ENCODE results near the gene LMTK3. TPM values are rescaled to one million over a fixed set of nuclear protein-coding genes. Genes with fewer than 3 reads are reported as not detected.
A peak's percentile ranks its signal among the peaks of the same experiment; 100 is the strongest.
"Not testable (repeated sequence)": the region's sequence is repeated elsewhere in the genome, so short reads cannot be mapped to it uniquely, and the experiment has no call there.

LMTK3 gene
- total RNA-seq, 4 donors from 2014 or later: 0.17 to 0.57 (median 0.37) TPM

DNA sequence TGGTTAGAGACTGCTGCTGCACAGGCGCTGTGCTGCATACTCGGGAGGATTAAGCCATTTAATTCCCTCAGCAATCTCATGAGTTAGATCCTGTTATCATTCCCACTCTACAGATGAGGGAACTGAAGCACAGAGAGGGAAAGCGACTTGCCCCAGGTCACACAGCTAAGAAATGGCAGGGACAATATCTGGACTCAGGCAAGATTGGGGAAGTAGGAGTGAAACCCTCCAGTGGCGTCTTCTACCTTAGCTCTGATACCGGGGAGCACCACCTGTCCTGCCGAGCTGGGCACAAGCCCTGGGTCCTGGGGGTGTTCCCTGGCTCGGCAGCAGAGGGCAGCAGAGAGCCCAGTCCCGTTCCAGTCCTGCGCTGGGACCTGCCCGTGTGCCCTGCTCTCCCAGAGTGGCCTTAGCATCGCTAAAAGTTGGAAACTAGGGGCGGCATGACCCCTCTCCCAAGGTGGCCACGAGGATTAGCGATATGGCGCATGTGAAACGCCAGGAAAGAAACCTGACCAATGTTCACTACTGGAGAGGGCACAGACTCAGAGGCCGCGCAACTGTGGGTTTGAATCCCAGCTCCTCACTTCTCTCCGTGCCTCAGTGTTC, 21.9 kb downstream of the LMTK3 start:
- no peak overlapping the region for H3K27ac ChIP-seq (replicated peaks in 1 of 4)
- no peak for DNase-seq (ENCODE audit: extremely low spot score)
- WGBS: 12% methylated on average over 12 of the region's 19 CpGs

DNA sequence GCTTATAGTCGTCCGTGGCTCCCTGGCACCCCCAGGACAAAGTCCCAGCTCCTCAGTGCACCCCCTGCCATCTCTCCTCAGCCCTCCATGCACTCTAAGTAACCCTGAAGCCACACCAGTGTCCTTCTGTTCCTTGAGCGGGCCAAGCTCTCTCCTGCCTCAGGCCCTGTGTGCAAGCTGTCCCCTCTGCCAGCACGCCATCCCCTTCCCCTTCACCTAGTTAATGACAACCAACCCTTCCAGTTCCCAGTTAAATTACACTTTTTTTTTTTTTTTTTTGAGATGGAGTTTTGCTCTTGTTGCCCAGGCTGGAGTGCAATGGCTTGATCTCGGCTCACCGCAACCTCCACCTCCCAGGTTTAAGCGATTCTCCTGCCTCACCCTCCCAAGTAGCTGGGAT, 23.2 kb downstream of the LMTK3 start:
- H3K4me3 ChIP-seq; intact Hi-C loops (cut with DNase I); DNase-seq (ENCODE audit: extremely low spot score); H3K36me3 ChIP-seq; H3K9me3 ChIP-seq: not testable (repeated sequence)
- Histone ChIP-seq H3K27me3 (peaks cover 0 to 17% (median 4%) of the 10 kb centered on the region in 4 donors), H3K27ac (replicated peaks in 1 of 4) (peak overlapping the region; percentile 61 to 71 (median 68)), H3K4me1 (peaks cover 24 to 48% (median 44%) of the 10 kb centered on the region in 4 donors)
- WGBS: 84% methylated on average over 7 of the region's 7 CpGs

More for the DNA sequence above, 21.9 kb downstream of the LMTK3 start:
- Histone ChIP-seq H3K4me1 (peaks cover 31 to 56% (median 54%) of the 10 kb centered on the region in 4 donors), H3K9me3 (no peaks in the 10 kb centered on the region), H3K27me3 (peaks cover 0 to 17% (median 4%) of the 10 kb centered on the region in 4 donors), H3K4me3 (no peak overlapping the region), H3K36me3 (no peaks in the 10 kb centered on the region)
- TF ChIP-seq POLR2AphosphoS5 (IDR thresholded peaks at IDR 0.05) (peak in 1 of 2 donors; percentile 33), POLR2A (IDR thresholded peaks at IDR 0.05; ENCODE audit: low read depth) (no peak), EP300 (IDR thresholded peaks at IDR 0.05) (no peak)
- TF ChIP-seq, protein P1, sequence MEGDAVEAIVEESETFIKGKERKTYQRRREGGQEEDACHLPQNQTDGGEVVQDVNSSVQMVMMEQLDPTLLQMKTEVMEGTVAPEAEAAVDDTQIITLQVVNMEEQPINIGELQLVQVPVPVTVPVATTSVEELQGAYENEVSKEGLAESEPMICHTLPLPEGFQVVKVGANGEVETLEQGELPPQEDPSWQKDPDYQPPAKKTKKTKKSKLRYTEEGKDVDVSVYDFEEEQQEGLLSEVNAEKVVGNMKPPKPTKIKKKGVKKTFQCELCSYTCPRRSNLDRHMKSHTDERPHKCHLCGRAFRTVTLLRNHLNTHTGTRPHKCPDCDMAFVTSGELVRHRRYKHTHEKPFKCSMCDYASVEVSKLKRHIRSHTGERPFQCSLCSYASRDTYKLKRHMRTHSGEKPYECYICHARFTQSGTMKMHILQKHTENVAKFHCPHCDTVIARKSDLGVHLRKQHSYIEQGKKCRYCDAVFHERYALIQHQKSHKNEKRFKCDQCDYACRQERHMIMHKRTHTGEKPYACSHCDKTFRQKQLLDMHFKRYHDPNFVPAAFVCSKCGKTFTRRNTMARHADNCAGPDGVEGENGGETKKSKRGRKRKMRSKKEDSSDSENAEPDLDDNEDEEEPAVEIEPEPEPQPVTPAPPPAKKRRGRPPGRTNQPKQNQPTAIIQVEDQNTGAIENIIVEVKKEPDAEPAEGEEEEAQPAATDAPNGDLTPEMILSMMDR (IDR thresholded peaks at IDR 0.05): peak; percentile 95 to 99 (median 95)
- intact Hi-C loops (cut with DNase I): loop anchor here (1.0 kb wide), 1 partner anchor 95 kb away; no protein-coding TSS in a partner anchor

DNA sequence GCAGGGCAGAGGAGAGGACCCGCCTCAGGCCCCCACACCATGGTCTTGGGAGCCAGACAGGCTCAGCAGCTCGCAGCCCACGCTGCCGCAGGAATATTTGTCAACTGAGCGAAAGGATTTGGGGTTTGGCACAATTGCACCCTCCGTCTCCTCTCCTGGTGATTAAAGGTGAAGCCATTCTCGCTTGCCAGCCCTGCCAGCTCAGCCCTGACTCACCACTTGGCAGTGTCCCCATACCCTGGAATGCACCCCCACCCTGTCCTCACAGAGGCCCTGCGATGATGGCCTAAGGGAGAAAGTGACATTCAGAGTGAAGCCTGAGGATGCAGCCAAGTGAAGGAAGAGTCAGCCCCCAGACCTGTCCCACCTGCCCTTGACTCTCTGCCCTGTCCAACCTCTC, 23.7 kb downstream of the LMTK3 start:
- intact Hi-C loops (cut with DNase I): no loop called here
- WGBS: 79% methylated on average over 6 of the region's 8 CpGs
- no peak for DNase-seq (ENCODE audit: extremely low spot score)
- Histone ChIP-seq H3K4me1 (peaks cover 24 to 47% (median 41%) of the 10 kb centered on the region in 4 donors), H3K4me3 (no peak overlapping the region), H3K27me3 (peaks cover 0 to 17% (median 4%) of the 10 kb centered on the region in 4 donors), H3K9me3 (no peaks in the 10 kb centered on the region), H3K36me3 (no peaks in the 10 kb centered on the region), H3K27ac (replicated peaks in 1 of 4) (peak overlapping the region; percentile 61 to 71 (median 68))
- TF ChIP-seq POLR2AphosphoS5 (IDR thresholded peaks at IDR 0.05): peak in 1 of 2 donors; percentile 67
- TF ChIP-seq POLR2A (IDR thresholded peaks at IDR 0.05; ENCODE audit: low read depth): no peak

DNA sequence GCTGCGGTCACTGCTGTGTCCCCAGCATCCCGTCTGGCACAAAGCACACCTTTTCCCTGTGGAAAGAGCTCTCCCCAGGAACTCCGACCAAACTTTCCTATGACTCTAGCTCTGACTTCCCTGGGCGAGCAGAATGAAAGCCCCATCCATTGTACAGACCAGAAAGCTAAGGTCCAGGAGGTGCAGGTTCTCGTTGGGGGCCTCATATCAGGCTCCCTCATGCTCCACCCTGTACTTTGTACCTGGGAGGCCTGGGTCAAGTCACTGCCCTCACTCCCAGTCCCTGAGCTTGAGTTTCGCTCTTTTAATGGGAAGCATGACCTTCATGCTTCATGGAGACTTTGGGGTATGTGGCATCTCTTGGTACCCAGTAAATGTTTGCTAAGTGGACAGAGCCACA, 24.1 kb downstream of the LMTK3 start:
- Histone ChIP-seq H3K4me3 (no peak overlapping the region), H3K27ac (replicated peaks in 1 of 4) (peak overlapping the region; percentile 7 to 67 (median 54)), H3K36me3 (no peaks in the 10 kb centered on the region), H3K27me3 (peaks cover 0 to 17% (median 4%) of the 10 kb centered on the region in 4 donors), H3K4me1 (peaks cover 25 to 47% (median 38%) of the 10 kb centered on the region in 4 donors), H3K9me3 (no peaks in the 10 kb centered on the region)
- no peak for DNase-seq (ENCODE audit: extremely low spot score)
- intact Hi-C loops (cut with DNase I): no loop called here
- no peak for TF ChIP-seq POLR2AphosphoS5 (IDR thresholded peaks at IDR 0.05)
- TF ChIP-seq EP300 (IDR thresholded peaks at IDR 0.05): no peak
- TF ChIP-seq POLR2A (IDR thresholded peaks at IDR 0.05; ENCODE audit: low read depth): no peak
- TF ChIP-seq, protein P1 (IDR thresholded peaks at IDR 0.05): no peak
- 85% methylated on average over 6 of the region's 6 CpGs for WGBS

DNA sequence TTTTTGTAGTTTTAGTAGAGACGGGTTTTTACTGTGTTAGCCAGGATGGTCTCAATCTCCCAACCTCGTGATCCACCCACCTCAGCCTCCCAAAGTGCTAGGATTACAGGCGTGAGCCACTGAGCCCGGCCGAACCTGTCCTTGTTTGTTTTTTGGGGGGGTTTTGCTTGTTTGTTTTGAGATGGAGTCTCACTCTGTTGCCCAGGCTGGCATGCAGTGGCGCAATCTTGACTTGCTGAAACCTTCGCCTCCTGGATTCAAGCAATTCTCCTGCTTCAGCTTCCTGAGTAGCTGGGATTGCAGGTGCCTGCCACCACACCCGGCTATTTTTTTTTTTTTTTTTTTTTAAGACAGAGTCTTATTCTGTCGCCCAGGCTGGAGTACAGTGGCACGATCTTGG, 24.9 kb downstream of the LMTK3 start:
- H3K27ac ChIP-seq (replicated peaks in 1 of 4); DNase-seq (ENCODE audit: extremely low spot score); H3K4me3 ChIP-seq; H3K9me3 ChIP-seq; H3K36me3 ChIP-seq; intact Hi-C loops (cut with DNase I): not testable (repeated sequence)
- H3K27me3 ChIP-seq: peaks cover 0 to 12% (median 4%) of the 10 kb centered on the region in 4 donors
- H3K4me1 ChIP-seq: peaks cover 31 to 47% (median 39%) of the 10 kb centered on the region in 4 donors
- WGBS: 90% methylated on average over 10 of the region's 10 CpGs

DNA sequence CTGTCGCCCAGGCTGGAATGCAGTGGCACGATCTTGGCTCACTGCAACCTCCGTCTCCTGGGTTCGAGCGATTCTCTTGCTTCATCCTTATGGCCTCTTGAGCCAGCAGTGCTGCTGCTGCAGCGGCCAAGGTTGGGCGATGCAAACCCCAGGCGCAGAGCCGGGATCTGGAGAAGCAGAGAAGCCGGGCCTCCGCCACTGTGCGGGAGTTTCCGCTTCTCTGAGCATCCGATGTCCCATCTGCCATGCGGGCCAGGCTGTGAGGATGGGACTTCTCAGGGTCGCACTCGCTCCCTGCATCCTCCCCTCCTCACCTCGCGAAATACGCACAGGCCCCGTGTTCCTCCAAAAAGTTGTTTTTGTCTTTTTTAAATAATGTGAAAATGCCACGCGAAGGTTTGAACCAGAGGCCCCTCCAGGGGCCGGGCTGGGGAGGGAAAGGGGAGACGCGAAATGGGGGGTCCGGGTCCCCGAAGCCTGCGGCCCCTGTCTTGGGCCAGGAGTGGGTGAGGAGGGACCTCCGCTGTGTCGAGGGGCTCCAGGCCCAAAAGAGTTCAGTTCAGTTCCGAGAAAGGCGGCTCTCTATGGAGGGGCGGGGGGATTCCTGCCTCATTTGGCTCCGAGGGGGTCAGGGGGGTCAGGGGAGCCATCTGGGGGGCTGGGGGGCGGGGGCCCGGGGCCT, 26.6 kb downstream of the LMTK3 start:
- Histone ChIP-seq H3K4me3 (no peak overlapping the region), H3K4me1 (peaks cover 34 to 47% (median 38%) of the 10 kb centered on the region in 4 donors), H3K27me3 (no peaks in the 10 kb centered on the region), H3K36me3 (no peaks in the 10 kb centered on the region), H3K27ac (replicated peaks in 1 of 4) (no peak overlapping the region), H3K9me3 (no peaks in the 10 kb centered on the region)
- no peak for TF ChIP-seq EP300 (IDR thresholded peaks at IDR 0.05)
- TF ChIP-seq, protein P1 (IDR thresholded peaks at IDR 0.05): no peak
- TF ChIP-seq POLR2AphosphoS5 (IDR thresholded peaks at IDR 0.05): no peak
- no peak for TF ChIP-seq POLR2A (IDR thresholded peaks at IDR 0.05; ENCODE audit: low read depth)
- DNase-seq (ENCODE audit: extremely low spot score): no peak
- intact Hi-C loops (cut with DNase I): no loop called here
- 77% methylated on average over 29 of the region's 37 CpGs for WGBS
